HEK293 (cell line): ENCODE data around the gene OR2A25.

Experiments
- CTCF ChIA-PET: fragments of 350-600 bp; formaldehyde crosslinking; extraction: SDS; loops from one replicate; lab custom pipeline; 2021; ENCODE audit warnings: antibody characterized with exemption; lab: Yijun Ruan, JAX
- POLR2A ChIA-PET: fragments of 300-600 bp; formaldehyde crosslinking; extraction: SDS; loops from one replicate; lab custom pipeline; 2020; ENCODE audit warnings: antibody characterized with exemption, inconsistent platforms; lab: Yijun Ruan, JAX
- H3K27ac ChIP-seq: fragments of 200-500 bp; sonication (Bioruptor generic); 2 replicates; pipeline ENCODE4 v1.5.1; 2014; ENCODE audit warnings: low read depth, low read length, control low read depth, inconsistent platforms; ENCODE audit errors: extremely low read depth
- H3K36me3 ChIP-seq, 2 experiments: fragments of 200-500 bp in 1 of 2; sonication (Bioruptor generic) in 1 of 2; 1 replicate in 1 of 2; 2 replicates in 1 of 2; pipeline ENCODE4 v1.5.1; 2014 to 2017; ENCODE audit warnings: inconsistent platforms in 2 of 2, low read length in 2 of 2; ENCODE audit not compliant: control insufficient read depth in 2 of 2, insufficient read depth in 1 of 2
- H3K4me1 ChIP-seq: fragments of 200-500 bp; sonication (Bioruptor generic); 2 replicates; pipeline ENCODE4 v1.5.1; 2014; ENCODE audit warnings: mild to moderate bottlenecking, low read length, inconsistent platforms; ENCODE audit not compliant: control insufficient read depth, insufficient read depth
- H3K4me3 ChIP-seq: 2 replicates; pipeline ENCODE4 v1.5.1; 2011; ENCODE audit warnings: low read depth, mild to moderate bottlenecking, control low read depth, low read length, moderate library complexity
- H3K9me3 ChIP-seq: fragments of 200-500 bp; sonication (Bioruptor generic); 2 replicates; pipeline ENCODE4 v1.5.1; 2014; ENCODE audit warnings: low read depth, low read length, inconsistent platforms; ENCODE audit not compliant: control insufficient read depth, insufficient read depth
- ATF2 ChIP-seq: fragments of 450-650 bp; formaldehyde crosslinking; IDR thresholded peaks from 2 replicates; pipeline ENCODE4 v1.5.1; 2016; ENCODE audit warnings: missing biosample characterization, missing genetic modification characterization, low read depth
- CTCF ChIP-seq: fragments of 450-650 bp; formaldehyde crosslinking; IDR thresholded peaks from 2 replicates; pipeline ENCODE4 v1.5.1; 2016; ENCODE audit warnings: missing biosample characterization, missing genetic modification characterization
- IKZF3 ChIP-seq: fragments of 450-650 bp; IDR thresholded peaks from 2 replicates; pipeline ENCODE4 v1.5.0; 2018; ENCODE audit warnings: missing biosample characterization, mild to moderate bottlenecking, missing genetic modification characterization, moderate library complexity
- PRDM1 ChIP-seq: fragments of 450-650 bp; formaldehyde crosslinking; IDR thresholded peaks from 2 replicates; pipeline ENCODE4; 2016; ENCODE audit warnings: missing biosample characterization, missing genetic modification characterization
- SCRT1 ChIP-seq: fragments of 450-650 bp; formaldehyde crosslinking; IDR thresholded peaks from 2 replicates; pipeline ENCODE4 v1.5.1; 2016; ENCODE audit warnings: missing biosample characterization, missing genetic modification characterization, borderline replicate concordance
- ZFP69B ChIP-seq: fragments of 450-650 bp; formaldehyde crosslinking; IDR thresholded peaks from 2 replicates; pipeline ENCODE4 v1.5.1; 2016; ENCODE audit warnings: missing biosample characterization, missing genetic modification characterization
- ZNF133 ChIP-seq: fragments of 450-650 bp; formaldehyde crosslinking; IDR thresholded peaks from 2 replicates; pipeline ENCODE4 v1.5.1; 2016; ENCODE audit warnings: missing biosample characterization, missing genetic modification characterization
- ZNF174 ChIP-seq: fragments of 450-650 bp; formaldehyde crosslinking; IDR thresholded peaks from 2 replicates; pipeline ENCODE4 v1.5.0; 2017; ENCODE audit warnings: missing biosample characterization, mild to moderate bottlenecking, missing genetic modification characterization
- ZNF2 ChIP-seq: fragments of 450-650 bp; formaldehyde crosslinking; IDR thresholded peaks from 2 replicates; pipeline ENCODE4 v1.5.1; 2016; ENCODE audit warnings: missing biosample characterization, missing genetic modification characterization
- ZNF211 ChIP-seq: fragments of 450-650 bp; formaldehyde crosslinking; IDR thresholded peaks from 2 replicates; pipeline ENCODE4 v1.5.1; 2016; ENCODE audit warnings: low read depth, missing biosample characterization, missing genetic modification characterization
- ZNF26 ChIP-seq: fragments of 450-650 bp; formaldehyde crosslinking; IDR thresholded peaks from 2 replicates; pipeline ENCODE4 v1.5.1; 2016; ENCODE audit warnings: missing biosample characterization, missing genetic modification characterization
- ZNF266 ChIP-seq: fragments of 450-650 bp; formaldehyde crosslinking; IDR thresholded peaks from 2 replicates; pipeline ENCODE4 v1.5.1; 2016; ENCODE audit warnings: missing biosample characterization, missing genetic modification characterization, low read depth
- ZNF488 ChIP-seq: fragments of 450-650 bp; formaldehyde crosslinking; IDR thresholded peaks from 2 replicates; pipeline ENCODE4 v1.5.1; 2016; ENCODE audit warnings: missing biosample characterization, missing genetic modification characterization
- ZNF510 ChIP-seq: fragments of 450-650 bp; formaldehyde crosslinking; IDR thresholded peaks from 2 replicates; pipeline ENCODE4 v1.5.1; 2018; ENCODE audit warnings: mild to moderate bottlenecking, missing genetic modification characterization, missing biosample characterization; ENCODE audit not compliant: insufficient replicate concordance
- ZNF521 ChIP-seq: fragments of 450-650 bp; formaldehyde crosslinking; IDR thresholded peaks from 2 replicates; pipeline ENCODE4 v1.5.1; 2017; ENCODE audit warnings: missing biosample characterization, mild to moderate bottlenecking, missing genetic modification characterization
- ZNF561 ChIP-seq: fragments of 450-650 bp; IDR thresholded peaks from 2 replicates; pipeline ENCODE4 v1.5.1; 2018; ENCODE audit warnings: missing biosample characterization, missing genetic modification characterization, borderline replicate concordance
- ZNF571 ChIP-seq: fragments of 450-650 bp; formaldehyde crosslinking; IDR thresholded peaks from 2 replicates; pipeline ENCODE4 v1.5.0; 2017; ENCODE audit warnings: missing biosample characterization, missing genetic modification characterization
- ZNF600 ChIP-seq: fragments of 450-650 bp; formaldehyde crosslinking; IDR thresholded peaks from 2 replicates; pipeline ENCODE4 v1.5.1; 2016; ENCODE audit warnings: missing biosample characterization, missing genetic modification characterization
- ZNF664 ChIP-seq: fragments of 450-650 bp; formaldehyde crosslinking; IDR thresholded peaks from 2 replicates; pipeline ENCODE4 v1.5.1; 2016; ENCODE audit warnings: missing biosample characterization, missing genetic modification characterization
- ZXDB ChIP-seq: fragments of 450-650 bp; formaldehyde crosslinking; IDR thresholded peaks from 2 replicates; pipeline ENCODE4 v1.5.1; 2016; ENCODE audit warnings: missing biosample characterization, missing genetic modification characterization
- TF ChIP-seq, protein P1 (sequence below): fragments of 450-650 bp; formaldehyde crosslinking; IDR thresholded peaks from 2 replicates; pipeline ENCODE4 v1.5.1; 2017; ENCODE audit warnings: missing biosample characterization, missing genetic modification characterization

The OR2A25 gene

DNA sequence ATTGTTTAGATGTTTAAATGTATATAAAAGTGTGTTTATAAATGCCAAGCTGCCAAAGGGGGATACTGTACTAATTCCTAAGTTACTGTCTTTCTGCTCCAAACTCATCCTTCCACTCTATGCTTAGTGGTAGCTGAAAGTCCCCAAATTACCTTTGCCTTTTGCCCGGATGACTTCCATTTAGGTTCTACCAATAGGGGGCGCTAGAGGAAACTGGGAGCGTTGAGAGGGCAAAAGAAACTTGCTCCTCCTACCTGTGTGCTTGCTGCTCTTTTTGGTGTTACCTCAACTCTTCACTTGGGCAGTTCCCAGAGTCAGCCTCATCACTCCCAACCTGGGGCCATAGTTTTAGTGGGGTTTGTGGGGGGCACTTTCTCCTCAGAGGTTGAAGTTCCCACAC, 5.9 kb upstream of the OR2A25 start:
- ChIA-PET POLR2A (no interaction called here), CTCF (interaction anchor here (0.6 to 1.0 kb wide), 5 partner anchors 10 to 1713 kb away, joined by 3 to 4 read pairs (median 3); no protein-coding TSS in a partner anchor)
- Histone ChIP-seq H3K27ac (no peak overlapping the region), H3K4me1 (no peaks in the 10 kb centered on the region), H3K9me3 (no peaks in the 10 kb centered on the region), H3K4me3 (no peak overlapping the region), H3K36me3 (no peaks in the 10 kb centered on the region)
- TF ChIP-seq CTCF, result 0 out of 2 replicates have a peak, but pooled peaks have one; percentile 10
- no peak for TF ChIP-seq ATF2

- Histone ChIP-seq H3K27ac (no peak overlapping the region), H3K4me1 (no peaks in the 10 kb centered on the region), H3K9me3 (no peaks in the 10 kb centered on the region)
- POLR2A ChIA-PET, result no interaction called here
- TF ChIP-seq ZNF211 (tag by site-specific recombination) (no peak), ZNF561 (tag by site-specific recombination) (no peak), ZNF600 (tag by site-specific recombination) (no peak), ZNF571 (no peak), ZNF26 (tag by site-specific recombination) (no peak), ZXDB (tag by site-specific recombination) (no peak), IKZF3 (no peak), ZNF266 (tag by site-specific recombination) (no peak), SCRT1 (tag by site-specific recombination) (no peak), ZNF133 (tag by site-specific recombination) (no peak), PRDM1 (tag by site-specific recombination) (no peak), ZNF510 (tag by site-specific recombination) (no peak), ZNF174 (tag by site-specific recombination) (no peak)
- TF ChIP-seq, all 188 proteins: peak for 0
- CTCF ChIA-PET, result interaction anchor here (1.0 kb wide), 1 partner anchor 855 kb away, joined by 3 read pairs; no protein-coding TSS in a partner anchor
- Histone ChIP-seq H3K36me3 (no peaks in the 10 kb centered on the region), H3K4me3 (no peak overlapping the region)
Measured at GRCh38 chr7:144069953-144070352, 342 bp downstream of the OR2A25 start.

DNA sequence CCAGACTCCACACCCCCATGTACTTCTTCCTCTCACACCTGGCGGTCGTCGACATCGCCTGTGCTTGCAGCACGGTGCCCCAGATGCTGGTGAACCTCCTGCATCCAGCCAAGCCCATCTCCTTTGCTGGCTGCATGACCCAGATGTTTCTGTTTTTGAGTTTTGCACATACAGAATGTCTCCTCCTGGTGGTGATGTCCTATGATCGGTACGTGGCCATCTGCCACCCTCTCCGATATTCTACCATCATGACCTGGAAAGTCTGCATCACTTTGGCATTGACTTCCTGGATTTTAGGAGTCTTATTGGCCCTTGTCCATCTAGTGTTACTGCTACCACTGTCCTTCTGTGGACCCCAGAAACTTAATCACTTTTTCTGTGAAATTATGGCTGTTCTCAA, 4.8 kb downstream of the OR2A25 start:
- TF ChIP-seq, protein P1, sequence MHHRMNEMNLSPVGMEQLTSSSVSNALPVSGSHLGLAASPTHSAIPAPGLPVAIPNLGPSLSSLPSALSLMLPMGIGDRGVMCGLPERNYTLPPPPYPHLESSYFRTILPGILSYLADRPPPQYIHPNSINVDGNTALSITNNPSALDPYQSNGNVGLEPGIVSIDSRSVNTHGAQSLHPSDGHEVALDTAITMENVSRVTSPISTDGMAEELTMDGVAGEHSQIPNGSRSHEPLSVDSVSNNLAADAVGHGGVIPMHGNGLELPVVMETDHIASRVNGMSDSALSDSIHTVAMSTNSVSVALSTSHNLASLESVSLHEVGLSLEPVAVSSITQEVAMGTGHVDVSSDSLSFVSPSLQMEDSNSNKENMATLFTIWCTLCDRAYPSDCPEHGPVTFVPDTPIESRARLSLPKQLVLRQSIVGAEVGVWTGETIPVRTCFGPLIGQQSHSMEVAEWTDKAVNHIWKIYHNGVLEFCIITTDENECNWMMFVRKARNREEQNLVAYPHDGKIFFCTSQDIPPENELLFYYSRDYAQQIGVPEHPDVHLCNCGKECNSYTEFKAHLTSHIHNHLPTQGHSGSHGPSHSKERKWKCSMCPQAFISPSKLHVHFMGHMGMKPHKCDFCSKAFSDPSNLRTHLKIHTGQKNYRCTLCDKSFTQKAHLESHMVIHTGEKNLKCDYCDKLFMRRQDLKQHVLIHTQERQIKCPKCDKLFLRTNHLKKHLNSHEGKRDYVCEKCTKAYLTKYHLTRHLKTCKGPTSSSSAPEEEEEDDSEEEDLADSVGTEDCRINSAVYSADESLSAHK, result no peak
- TF ChIP-seq ZNF2 (tag by site-specific recombination), result no peak
- no peak for TF ChIP-seq ZNF488 (tag by site-specific recombination)
- no peak for TF ChIP-seq ZFP69B (tag by site-specific recombination)
- TF ChIP-seq ZNF664 (tag by site-specific recombination), result no peak
- TF ChIP-seq ZNF521 (tag by site-specific recombination), result no peak
- TF ChIP-seq, all 188 proteins: peak for 0
- Histone ChIP-seq H3K4me3 (no peak overlapping the region), H3K36me3 (no peaks in the 10 kb centered on the region), H3K4me1 (no peaks in the 10 kb centered on the region), H3K9me3 (no peaks in the 10 kb centered on the region), H3K27ac (no peak overlapping the region)
- ChIA-PET POLR2A (no interaction called here), CTCF (no interaction called here)
